ENCODE measurements around the gene SDHA.
"Not testable (repeated sequence)": the region's sequence is repeated elsewhere in the genome, so short reads cannot be mapped to it uniquely, and the experiment has no call there.

DNA sequence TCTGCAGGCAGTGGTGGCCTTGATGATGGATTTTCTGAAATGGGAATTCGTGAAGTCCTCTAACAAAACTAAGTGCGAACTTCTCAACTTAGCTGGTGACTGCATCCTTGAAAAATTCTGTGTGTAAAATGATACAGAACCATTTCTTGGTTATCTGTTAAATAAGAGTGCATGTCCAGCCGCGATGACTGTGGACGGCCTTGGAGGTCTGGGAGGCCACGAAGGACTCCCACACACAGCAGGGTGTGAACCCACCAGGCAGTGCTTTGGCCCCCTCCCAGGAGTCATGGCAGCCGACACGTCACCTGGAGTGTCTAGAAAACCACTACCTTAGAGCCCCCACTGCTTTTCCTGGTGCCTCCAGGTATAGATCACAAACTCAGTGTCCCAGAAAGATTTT lies 85.6 kb downstream of the SDHA start:
- not testable (repeated sequence) for TF ChIP-seq POLR2A (IDR thresholded peaks at IDR 0.05; ENCODE audit: borderline replicate concordance, extremely low read depth, insufficient read depth, insufficient read length)
- TF ChIP-seq, protein P1, sequence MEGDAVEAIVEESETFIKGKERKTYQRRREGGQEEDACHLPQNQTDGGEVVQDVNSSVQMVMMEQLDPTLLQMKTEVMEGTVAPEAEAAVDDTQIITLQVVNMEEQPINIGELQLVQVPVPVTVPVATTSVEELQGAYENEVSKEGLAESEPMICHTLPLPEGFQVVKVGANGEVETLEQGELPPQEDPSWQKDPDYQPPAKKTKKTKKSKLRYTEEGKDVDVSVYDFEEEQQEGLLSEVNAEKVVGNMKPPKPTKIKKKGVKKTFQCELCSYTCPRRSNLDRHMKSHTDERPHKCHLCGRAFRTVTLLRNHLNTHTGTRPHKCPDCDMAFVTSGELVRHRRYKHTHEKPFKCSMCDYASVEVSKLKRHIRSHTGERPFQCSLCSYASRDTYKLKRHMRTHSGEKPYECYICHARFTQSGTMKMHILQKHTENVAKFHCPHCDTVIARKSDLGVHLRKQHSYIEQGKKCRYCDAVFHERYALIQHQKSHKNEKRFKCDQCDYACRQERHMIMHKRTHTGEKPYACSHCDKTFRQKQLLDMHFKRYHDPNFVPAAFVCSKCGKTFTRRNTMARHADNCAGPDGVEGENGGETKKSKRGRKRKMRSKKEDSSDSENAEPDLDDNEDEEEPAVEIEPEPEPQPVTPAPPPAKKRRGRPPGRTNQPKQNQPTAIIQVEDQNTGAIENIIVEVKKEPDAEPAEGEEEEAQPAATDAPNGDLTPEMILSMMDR (IDR thresholded peaks at IDR 0.05 in 2 of 3, conservative IDR thresholded peaks at IDR 0.05 in 1 of 3; ENCODE audit: borderline replicate concordance in 1 of 3, insufficient read depth in 1 of 3, low read depth in 2 of 3, low read length in 2 of 3), result not testable (repeated sequence)

Data from HCT116 (cell line).